HG03520 (cell line): Measurements from ENCODE around the gene GDI2.

Experiments
- ATAC-seq: cut with Tn5 transposase; IDR thresholded peaks from one replicate; pipeline ENCODE4 v1.9.1; 2021; ENCODE audit warnings: mild to moderate bottlenecking, moderate library complexity; ENCODE audit not compliant: unreplicated experiment

GDI2 gene

DNA sequence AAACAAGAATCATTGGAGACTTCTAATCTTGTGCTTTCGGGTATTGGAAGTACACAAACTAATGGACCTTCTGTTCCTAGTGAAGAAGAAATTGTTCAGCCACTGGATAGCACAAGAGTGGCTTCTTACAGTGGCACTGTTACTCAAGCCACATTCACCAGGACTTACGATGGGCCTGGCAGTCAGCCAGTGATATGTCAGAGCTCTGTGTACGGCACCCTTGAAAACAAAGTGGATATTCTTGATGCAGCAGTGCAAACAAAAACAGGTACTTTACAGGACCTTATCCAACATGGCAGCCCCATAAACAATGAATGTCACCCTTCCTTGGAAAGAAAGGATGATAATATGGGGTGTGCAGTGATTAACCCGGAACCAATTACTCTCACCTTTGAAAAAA is 67.0 kb downstream of the GDI2 start:
- no peak for ATAC-seq

DNA sequence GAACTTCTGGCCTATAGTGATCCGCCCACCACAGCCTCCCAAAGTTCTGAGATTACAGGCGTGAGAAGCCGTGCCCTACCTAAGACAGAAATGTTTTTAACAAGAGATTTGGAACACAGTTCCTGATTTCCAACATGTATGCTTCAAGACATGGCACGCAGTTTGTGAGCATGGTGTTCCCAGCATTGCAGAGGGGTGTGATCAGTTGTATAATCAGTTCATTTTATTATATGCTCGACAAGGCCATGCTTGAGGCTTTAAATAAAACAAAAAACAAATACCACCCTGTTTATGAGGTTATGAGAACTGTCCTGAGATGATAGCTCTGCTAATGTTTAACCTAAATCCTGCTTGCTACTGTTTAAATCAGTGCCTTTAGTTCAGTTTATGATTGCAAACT is 68.4 kb downstream of the GDI2 start:
- no peak for ATAC-seq

DNA sequence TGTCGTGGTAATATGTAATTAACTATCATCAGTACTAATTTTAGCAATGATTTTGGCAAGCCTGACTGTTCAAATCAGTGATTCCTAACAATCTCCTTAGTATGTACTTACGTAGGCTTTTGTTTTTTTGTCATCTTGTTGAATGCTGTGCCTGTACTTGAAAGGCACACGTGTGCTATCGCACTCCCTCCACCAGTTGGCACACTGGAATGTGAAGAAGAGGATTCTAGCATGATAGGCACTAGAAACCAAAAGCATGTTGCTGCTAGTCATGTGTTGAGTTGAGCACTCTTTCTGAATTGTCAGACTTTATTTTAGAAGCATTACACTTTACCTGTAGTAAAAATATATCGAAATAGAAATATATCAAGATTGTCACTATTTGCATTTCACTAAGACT is 69.5 kb downstream of the GDI2 start:
- ATAC-seq = no peak

DNA sequence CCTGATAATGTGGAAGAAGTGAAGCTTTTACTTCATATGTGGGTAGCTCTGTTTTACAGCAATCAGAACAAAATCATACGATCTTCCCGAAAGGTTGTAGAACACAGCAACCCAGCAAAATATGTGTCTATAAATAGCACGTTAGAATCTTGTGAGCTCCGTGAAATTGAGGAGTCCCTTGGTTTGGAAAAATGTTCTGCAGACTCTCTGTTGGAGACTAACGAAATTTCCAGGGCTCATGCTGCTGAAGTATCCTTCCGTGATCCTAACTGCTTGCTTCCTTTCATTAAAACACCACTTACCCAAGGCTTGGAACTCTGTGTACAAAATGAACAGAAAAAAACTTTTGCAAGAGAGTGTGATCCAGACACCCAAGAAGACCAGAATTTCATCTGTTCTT is 71.1 kb downstream of the GDI2 start:
- ATAC-seq = no peak

DNA sequence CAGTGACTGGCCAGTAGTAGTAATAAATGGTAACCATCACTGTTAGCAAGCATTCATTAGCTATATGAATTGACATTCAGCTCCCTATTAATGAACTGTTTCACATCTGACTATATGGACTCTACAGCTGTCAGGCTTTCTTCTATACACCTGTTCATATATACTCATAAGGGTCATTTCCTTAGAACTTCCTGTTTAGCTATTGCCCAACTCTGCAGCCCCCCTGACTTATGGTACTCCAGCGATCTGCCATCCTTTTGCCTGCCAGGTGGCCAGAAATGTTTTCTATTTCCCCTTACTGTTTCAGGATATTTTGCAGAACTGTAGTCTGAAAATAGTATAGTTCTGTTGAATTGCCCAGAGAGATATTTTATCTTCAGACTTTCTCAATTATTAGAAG is 72.0 kb downstream of the GDI2 start:
- ATAC-seq = no peak

DNA sequence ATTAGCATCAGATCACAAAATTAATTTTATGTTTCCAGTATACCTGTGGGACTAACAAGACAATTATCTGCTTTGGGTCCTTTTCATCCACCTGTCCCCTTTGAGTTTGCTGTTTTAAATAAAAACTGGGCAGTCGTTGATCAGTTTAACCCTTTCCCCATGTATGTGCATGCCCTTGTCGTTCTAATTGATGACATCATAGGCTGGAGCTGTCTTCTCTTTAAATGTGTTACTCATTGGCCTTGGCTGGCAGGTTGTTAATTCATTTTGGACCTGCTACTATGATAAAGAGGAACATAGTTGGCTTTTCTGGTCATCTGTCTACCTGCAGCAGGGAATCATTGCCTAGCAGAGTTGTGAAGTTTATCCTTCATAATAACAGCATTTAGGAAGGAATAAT is 74.8 kb downstream of the GDI2 start:
- no peak for ATAC-seq

DNA sequence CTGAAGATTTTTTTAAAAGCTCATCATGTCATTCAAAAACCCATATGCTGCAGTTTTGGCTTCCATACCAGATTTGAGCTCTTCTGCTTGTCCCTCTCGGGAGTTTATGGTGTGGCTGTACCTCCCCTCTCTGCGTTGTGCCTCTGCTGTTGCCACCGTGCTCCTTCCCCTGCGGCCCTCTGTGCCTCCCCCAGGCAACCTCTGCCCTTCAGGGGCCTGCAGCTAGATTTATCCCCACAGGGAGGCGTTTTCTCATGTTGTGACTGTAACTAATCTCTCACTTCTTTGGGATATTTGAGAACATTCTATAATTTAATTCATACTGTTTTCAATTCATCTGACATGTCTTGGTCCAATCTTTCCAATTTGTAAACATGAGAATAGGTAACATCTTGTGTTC is 75.9 kb downstream of the GDI2 start:
- no peak for ATAC-seq

DNA sequence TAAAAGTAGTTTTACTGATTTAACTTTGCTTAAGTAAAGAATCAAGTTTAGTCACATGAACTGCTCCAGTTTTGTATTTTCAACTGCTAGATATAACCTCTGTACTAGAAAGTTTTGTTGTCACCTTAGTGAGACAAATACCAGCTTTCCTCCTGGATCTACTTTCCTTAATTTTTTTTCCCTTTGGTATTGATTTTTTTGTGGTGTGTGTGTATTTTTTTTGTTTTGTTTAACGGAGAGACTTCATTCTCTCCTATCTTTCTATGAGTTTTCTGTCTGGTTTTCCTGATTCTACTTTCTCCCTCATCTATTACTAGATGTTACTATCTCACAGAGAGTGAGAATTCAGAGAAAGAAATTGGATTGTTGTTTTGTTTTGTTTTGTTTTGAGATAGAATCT is 76.6 kb downstream of the GDI2 start:
- ATAC-seq = no peak

DNA sequence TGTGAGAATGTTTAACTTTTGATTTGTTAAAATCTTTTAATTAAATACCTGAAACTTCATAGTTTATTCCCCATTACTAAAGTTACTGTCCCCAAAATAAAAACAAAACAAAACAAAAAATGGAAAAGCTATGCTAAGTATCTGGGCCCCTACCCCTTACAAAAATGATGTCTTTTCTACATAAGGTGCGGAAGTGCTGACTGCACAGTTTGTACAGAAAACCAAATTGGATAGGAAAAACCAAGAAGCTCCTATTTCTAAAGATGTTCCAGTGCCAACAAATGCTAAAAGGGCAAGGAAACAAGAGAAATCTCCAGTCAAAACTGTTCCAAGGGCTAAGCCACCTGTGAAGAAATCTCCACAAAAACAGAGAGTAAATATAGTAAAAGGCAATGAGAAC is 78.1 kb downstream of the GDI2 start:
- ATAC-seq = no peak

DNA sequence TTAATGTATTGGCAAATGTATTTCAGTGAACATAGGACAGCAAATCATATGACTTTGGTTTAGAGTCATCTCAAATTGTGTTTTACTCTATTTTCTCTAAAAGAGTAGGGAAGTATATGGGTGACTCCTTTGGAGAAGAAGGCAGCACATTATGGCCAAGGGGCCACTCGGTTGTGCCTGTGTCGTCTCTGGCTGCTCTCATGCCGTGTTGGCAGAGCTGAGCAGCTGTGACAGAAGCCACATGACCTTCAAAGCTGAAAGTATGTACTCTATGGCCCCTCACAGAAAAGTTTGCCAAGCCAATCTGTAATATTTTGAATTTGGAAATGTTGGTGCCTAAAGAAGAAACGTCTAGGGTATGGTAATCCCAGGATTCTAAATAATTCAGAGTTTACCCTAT is 81.1 kb downstream of the GDI2 start:
- no peak for ATAC-seq

DNA sequence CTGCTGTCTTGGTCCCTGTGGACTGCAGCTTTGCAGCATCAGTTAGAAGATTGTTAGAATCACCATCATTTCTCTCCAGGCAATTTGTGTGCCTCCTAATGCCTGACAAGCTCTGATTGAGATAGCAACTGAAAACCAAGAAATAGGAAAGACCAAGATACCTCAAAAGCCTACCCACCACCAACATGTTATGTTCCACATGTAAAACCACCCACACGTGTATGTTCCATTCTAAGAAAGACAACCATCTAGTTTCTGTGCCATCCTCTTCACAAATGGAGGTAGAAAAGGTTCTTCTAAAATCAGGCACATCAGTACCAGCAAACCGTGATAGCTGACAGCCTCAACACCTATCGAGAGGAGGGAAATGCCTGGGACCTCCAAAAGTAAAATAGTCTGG is 81.7 kb downstream of the GDI2 start:
- no peak for ATAC-seq

DNA sequence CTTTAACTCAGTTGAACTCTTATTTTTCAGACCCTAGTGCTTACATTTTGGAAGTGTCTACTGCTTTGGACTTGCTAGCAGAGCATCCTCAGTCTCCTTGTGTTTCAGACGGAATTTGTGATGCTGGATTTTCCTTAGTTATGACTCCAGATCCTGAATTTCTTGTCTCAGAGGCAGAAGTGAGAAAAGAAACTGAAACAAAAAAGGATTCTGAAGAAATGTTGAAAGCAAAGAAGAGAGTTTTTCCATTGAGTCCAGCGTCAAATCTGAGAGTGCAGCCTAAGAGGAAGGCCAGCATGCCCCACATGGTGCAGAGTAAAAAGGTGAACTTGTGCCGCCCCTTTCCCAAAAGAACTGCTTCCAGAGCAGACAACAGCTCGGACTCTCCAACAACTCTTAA is 82.5 kb downstream of the GDI2 start:
- ATAC-seq = no peak

DNA sequence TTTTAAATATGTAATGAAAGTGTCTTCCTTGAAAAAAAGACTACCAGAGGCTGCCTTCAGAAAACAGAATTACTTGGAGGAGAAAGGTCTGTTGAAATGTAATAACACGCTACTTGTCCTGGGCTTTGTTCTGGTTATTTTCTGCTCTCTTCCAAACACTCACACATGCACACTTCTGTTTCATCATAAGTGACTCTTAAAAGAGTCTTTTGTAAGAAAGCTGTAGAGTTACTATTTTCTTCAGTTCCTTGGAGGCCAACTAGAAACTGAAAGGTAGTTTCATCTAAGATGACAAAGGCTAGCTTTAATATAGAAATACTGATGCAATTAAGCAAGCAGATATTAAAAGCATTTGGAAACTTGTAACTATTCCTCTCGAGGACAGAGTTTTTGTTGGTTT is 89.5 kb downstream of the GDI2 start:
- ATAC-seq = no peak

DNA sequence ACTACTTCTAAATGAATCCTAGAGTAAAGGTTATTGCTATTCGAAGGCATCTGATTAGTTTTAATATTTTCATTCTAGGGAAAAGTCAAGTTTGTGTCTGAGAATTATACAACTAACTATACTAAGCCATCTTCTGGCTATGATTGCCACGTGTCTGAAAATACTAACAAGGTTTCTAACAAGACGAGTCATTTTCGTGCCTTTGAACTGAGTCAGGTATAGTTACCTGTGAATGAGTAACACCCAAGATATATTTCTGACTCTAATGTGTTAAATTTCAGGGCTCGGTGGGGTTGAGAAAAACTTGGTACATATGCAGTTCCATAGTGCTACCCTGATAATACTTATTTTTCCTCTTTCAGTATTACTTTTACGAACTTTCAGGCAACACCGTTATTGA is 93.1 kb downstream of the GDI2 start:
- ATAC-seq = no peak

DNA sequence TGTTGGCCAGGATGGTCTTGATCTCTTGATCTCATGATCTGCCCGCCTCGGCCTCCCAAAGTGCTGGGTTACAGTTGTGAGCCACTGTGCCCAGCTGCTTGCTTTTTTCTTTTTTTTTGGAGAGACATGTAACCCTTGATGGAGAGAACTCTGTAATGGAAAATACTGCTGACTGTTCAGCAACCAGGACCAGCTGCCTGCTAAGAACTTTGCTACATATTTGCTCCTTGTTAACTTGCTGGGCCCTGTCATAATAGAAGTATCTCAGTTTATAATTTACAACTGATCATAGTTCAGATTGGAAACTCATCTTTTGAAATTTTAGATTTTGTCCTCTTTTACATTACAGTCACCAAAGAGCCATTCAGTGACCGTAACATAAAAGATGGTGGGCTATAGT is 93.7 kb downstream of the GDI2 start:
- ATAC-seq = no peak
